Activated T-helper 2 cell treated with anti-CD3 and anti-CD28 coated beads, Interferon-gamma antibody, Interleukin-2, Interleukin-4, amounts not matched to agents 10 μg/mL and 5 μg/mL and 100 μg/mL, durations not matched to agents 14 hours and 24 hours and 36 hours (primary cell): ENCODE measurements around the gene MAN2A2. TPM values are rescaled to one million over a fixed set of nuclear protein-coding genes. Genes with fewer than 3 reads are reported as not detected.
"Not testable (repeated sequence)": the region's sequence is repeated elsewhere in the genome, so short reads cannot be mapped to it uniquely, and the experiment has no call there.

Experiments
- DNase-seq: peaks from one replicate; pipeline ENCODE4 v3.0.0; 2021; ENCODE audit warnings: low spot score
- H3K27ac Mint-ChIP-seq: one replicate; pipeline ENCODE4 v1.8.0; 2021; ENCODE audit warnings: mixed read lengths
- H3K27me3 Mint-ChIP-seq: one replicate; pipeline ENCODE4 v1.8.0; 2021; ENCODE audit warnings: low read depth, mixed read lengths
- H3K36me3 Mint-ChIP-seq: one replicate; pipeline ENCODE4 v1.8.0; 2021; ENCODE audit warnings: low read depth, mixed read lengths
- H3K4me1 Mint-ChIP-seq: one replicate; pipeline ENCODE4 v1.8.0; 2021; ENCODE audit warnings: low read depth, mixed read lengths
- H3K4me3 Mint-ChIP-seq: one replicate; pipeline ENCODE4 v1.8.0; 2021; ENCODE audit warnings: low read depth, mild to moderate bottlenecking, moderate library complexity, mixed read lengths
- H3K9me3 Mint-ChIP-seq: one replicate; pipeline ENCODE4 v1.8.0; 2021; ENCODE audit warnings: mixed read lengths
- intact Hi-C: fragments of 100-400 bp; cut with micrococcal nuclease; formaldehyde crosslinking; loops from one replicate; pipeline ENCODE4 v1.15.1; 2023
- total RNA-seq: library from RNA; stranded (reverse); gene quantifications from 2 replicates; pipeline ENCODE4 v1.2.3, GENCODE V29; 2022

MAN2A2 gene
- total RNA-seq, 1 donor from 2014 or later, result 201 TPM

DNA sequence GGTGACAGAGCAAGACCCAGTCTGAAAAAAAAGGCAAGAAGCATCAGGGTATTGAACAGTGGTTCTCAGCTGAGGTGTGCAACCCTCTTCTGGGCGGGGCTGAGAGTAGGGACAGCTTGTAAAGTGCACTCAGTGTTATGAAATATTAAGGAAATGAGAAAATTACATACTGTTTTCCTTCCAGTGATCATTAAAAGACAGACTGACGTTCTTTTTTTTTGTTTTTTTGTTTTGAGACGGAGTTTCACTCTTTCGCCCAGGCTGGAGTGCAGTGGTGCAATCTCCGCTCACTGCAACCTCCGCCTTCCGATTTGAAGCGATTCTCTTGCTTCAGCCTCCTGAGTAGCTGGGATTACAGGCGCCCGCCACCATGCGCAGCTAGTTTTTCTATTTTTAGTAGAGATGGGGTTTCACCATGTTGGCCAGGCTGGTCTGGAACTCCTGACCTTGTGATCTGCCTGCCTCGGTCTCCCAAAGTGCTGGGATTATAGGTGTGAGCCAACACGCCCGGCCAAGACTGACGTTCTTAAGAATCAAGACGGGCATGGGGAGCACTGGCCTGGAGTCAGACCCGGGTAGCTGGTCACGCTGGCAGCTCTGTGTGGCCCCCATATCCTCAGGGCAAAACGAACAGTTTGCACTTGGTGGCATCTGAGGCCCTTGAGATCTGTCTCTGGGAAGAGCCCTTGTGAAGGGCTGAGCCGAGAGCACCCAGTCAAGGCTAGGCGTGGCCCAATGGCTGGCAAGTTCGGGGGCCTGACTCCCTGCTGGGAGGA lies 11.4 kb downstream of the MAN2A2 start:
- intact Hi-C loops, result no loop called here
- Mint-ChIP-seq H3K27ac (no peak overlapping the region), H3K4me1 (no peaks in the 10 kb centered on the region), H3K36me3 (peaks cover 86% of the 10 kb centered on the region), H3K4me3 (no peak overlapping the region), H3K9me3 (no peaks in the 10 kb centered on the region), H3K27me3 (no peaks in the 10 kb centered on the region)
- no peak for DNase-seq

DNA sequence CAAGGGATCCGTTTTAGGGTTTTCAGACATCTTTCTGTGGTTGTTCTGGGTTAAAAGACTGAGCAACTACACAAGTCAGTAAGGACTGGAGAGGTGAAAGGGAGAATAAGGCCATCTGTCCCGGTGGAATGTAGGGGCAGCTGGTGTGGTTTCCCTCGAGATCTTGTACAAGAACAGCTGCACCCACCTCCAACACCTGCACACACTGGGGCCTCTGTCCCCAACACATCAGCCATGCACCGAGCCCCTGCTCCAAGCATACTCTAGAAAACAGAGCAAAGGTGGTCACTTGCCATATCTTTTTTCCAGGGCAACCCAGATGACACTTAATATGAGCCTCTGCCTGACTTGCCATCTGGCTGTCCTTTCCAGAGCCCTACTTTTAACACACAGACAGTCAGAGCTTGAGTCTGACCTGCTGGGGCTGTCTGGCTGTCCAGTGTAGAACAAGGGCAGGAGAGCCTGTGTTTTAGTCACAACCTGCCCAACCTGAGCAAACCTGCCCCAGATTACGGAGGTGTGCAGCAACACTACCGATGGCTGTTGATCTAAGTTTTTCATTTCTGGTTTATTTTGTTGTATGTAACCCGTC lies 12.2 kb downstream of the MAN2A2 start:
- Mint-ChIP-seq H3K9me3 (no peaks in the 10 kb centered on the region), H3K36me3 (peaks cover 90% of the 10 kb centered on the region), H3K4me1 (no peaks in the 10 kb centered on the region), H3K27me3 (no peaks in the 10 kb centered on the region), H3K27ac (no peak overlapping the region), H3K4me3 (no peak overlapping the region)
- intact Hi-C loops, result no loop called here
- no peak for DNase-seq

DNA sequence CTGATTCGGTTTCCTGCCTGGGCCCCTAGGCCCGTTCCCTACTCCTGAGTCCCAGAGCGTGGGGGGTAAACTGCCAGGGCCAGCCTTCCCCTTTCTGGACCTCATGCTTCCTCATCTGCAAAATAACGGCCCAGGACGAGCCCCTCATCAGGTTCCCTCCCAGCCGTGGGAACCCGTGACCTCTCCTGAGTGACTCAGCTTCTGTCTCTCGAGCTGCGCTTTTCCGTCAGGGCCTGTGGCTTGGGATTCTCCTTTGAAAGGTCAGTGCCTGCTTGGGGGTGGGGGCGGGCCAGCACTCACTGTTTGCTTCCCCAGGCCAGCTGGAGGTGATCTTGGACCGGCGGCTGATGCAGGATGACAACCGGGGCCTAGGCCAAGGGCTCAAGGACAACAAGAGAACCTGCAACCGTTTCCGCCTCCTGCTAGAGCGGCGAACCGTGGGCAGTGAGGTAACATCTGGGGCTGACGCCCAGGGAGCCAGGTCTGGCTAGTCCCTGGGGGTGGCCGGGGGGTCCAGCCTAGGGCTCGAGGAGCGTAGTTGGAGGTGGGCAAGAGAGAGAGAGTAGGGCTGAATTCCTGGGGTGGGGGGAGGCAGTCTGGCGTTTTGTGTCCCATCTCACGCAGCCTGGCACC lies 12.8 kb downstream of the MAN2A2 start:
- intact Hi-C loops, result no loop called here
- H3K4me3 Mint-ChIP-seq, result no peak overlapping the region
- H3K4me1 Mint-ChIP-seq, result peaks cover 1% of the 10 kb centered on the region
- H3K27me3 Mint-ChIP-seq, result no peaks in the 10 kb centered on the region
- H3K36me3 Mint-ChIP-seq, result peaks cover 92% of the 10 kb centered on the region
- H3K9me3 Mint-ChIP-seq, result no peaks in the 10 kb centered on the region
- no peak overlapping the region for H3K27ac Mint-ChIP-seq
- DNase-seq, result no peak

DNA sequence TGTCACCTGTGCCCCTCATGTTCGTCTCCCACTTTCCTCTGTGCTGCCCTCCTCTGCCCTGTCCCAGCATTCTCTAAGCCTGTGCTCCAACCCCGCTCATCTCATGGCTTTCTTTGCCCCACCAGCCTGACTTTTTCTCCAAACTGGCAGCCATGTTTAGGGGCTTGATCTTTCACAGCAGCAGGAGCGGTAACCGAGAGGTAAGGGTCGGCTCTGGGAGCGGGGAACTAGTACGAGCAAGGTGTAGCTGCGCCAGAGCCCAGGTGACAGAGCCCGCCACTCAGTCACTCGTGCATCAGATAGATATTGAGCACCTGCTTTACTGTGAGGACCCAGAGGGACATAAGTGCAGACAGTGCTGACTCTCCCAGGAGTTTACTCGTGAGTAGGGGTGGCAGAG lies 13.4 kb downstream of the MAN2A2 start:
- peaks cover 1% of the 10 kb centered on the region for H3K4me1 Mint-ChIP-seq
- H3K27ac Mint-ChIP-seq, result no peak overlapping the region
- peaks cover 91% of the 10 kb centered on the region for H3K36me3 Mint-ChIP-seq
- H3K9me3 Mint-ChIP-seq, result no peaks in the 10 kb centered on the region
- DNase-seq, result no peak
- intact Hi-C loops, result no loop called here
- no peak overlapping the region for H3K4me3 Mint-ChIP-seq
- no peaks in the 10 kb centered on the region for H3K27me3 Mint-ChIP-seq

DNA sequence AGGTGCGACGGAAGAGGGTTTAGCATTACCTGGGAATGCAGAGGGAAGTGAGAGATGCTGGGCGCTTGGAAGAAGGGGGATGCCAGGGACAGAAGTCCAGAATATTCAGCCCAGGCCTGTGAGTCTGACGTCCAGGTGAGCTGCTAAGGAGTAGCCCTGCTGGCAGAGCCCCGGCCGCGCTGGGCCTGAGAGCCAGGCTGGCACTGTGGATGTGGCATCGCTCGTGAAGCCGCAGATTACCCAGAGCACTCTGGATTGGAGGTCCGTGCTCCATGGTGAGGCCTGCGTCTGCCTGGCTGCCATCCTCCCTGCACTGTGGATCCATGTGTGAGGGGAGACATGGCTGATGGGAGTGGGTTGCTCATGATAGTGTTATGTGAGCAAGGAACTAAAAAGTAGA lies 14.5 kb downstream of the MAN2A2 start:
- Mint-ChIP-seq H3K4me1 (peaks cover 6% of the 10 kb centered on the region), H3K4me3 (no peak overlapping the region), H3K36me3 (peaks cover 88% of the 10 kb centered on the region), H3K9me3 (no peaks in the 10 kb centered on the region), H3K27ac (no peak overlapping the region), H3K27me3 (no peaks in the 10 kb centered on the region)
- DNase-seq, result no peak
- intact Hi-C loops, result no loop called here

DNA sequence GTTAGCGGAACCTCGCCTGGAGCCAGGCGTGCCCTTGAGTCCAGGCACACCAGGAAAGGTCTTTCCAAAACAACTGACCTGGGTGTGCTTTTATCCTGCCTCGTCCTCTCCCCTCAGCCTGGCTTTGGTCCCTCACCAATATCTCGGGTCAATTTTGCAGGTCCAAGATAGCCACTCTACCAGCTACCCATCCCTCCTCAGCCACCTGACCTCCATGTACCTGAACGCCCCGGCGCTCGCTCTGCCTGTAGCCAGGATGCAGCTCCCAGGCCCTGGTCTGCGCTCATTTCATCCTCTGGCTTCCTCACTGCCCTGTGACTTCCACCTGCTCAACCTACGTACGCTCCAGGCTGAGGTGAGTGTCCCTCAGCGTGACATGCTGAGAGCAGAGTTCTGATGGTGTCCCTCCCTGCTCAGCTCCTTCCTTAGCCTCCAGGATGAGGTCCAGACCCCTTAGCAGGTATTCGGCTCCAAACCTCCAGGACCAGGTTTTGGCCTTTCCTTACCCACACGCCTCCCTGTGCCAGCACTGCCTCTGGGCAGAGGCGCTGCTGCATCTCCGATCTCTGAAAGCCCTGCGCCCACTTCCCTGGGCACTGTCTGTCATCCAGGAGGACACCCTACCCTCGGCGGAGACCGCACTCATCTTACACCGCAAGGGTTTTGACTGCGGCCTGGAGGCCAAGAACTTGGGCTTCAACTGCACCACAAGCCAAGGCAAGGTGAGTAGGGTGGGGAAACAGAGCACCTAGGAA lies 15.1 kb downstream of the MAN2A2 start:
- no peak for DNase-seq
- H3K27ac Mint-ChIP-seq, result no peak overlapping the region
- peaks cover 9% of the 10 kb centered on the region for H3K4me1 Mint-ChIP-seq
- intact Hi-C loops, result no loop called here
- no peaks in the 10 kb centered on the region for H3K9me3 Mint-ChIP-seq
- no peaks in the 10 kb centered on the region for H3K27me3 Mint-ChIP-seq
- no peak overlapping the region for H3K4me3 Mint-ChIP-seq
- H3K36me3 Mint-ChIP-seq, result peaks cover 86% of the 10 kb centered on the region

DNA sequence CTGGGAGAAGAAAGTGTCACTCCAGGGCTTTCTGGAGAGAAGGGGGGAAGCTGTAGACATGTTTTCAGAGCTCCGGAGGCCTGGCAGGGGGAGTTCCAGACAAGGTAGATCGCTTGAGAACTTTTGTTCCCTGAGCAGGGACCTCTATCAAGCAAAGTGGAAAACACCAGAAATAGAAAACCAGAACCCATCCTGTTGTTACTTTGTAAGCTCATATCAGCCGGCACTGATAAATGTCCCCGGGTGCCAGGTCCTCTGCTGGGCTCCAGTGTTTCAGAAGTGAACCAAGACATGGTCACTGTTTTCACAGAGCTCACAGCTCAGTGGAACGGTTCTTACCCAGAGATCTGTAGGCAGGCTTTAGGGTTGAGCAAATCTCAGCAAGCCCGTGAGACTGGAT lies 15.7 kb downstream of the MAN2A2 start:
- Mint-ChIP-seq H3K27ac (no peak overlapping the region), H3K9me3 (no peaks in the 10 kb centered on the region), H3K36me3 (peaks cover 83% of the 10 kb centered on the region), H3K4me1 (peaks cover 11% of the 10 kb centered on the region), H3K27me3 (no peaks in the 10 kb centered on the region), H3K4me3 (no peak overlapping the region)
- no peak for DNase-seq
- intact Hi-C loops, result no loop called here

DNA sequence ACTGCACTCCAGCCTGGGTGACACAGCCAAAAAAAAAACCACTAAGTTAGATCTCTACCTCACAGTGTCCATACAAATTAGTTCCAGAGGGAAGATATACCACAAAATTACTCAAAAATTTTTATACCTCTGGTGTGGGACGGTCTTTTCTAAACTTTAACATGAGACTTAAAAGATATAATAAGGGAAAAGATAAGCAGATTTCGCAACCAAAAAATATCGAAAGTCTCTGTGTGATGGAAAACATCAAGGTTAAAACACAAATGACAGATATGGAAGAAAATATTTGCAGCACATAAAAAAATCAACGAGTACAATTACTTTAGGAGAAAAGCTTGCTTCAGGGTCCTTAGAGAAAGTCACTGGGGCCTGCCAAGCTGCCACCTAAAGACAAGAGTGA lies 18.8 kb downstream of the MAN2A2 start:
- intact Hi-C loops, result no loop called here
- H3K4me1 Mint-ChIP-seq, result peaks cover 21% of the 10 kb centered on the region
- no peak overlapping the region for H3K4me3 Mint-ChIP-seq
- H3K36me3 Mint-ChIP-seq, result peaks cover 66% of the 10 kb centered on the region
- H3K27ac Mint-ChIP-seq, result peak overlapping the region; percentile 17
- H3K27me3 Mint-ChIP-seq, result no peaks in the 10 kb centered on the region
- no peak for DNase-seq
- no peaks in the 10 kb centered on the region for H3K9me3 Mint-ChIP-seq

DNA sequence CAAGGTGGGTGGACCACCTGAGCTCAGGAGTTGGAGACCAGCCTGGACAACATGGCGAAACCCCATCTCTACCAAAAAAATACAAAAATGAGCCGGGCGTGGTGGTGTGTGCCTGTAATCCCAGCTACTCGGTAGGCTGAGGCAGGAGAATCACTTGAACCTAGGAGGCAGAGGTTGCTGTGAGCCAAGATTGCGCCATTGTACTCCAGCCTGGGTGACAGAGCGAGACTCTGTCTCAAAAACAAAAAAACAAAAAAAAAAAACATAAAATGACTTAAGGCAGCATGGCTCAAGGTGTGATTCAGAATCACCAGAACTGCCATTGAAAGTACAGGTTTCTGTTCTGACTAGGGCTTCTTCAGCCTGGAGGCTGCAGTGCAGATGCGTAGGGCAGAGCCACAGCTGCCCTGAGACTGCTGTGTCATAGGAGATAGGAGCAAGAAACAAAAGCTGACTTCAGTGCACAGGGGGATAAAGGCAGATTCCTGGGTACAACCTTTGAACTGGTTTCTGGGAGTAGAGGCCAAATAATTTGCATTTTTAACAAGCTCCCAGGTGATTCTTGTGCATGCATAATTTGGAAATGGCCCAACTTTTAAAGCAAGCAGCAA lies 19.7 kb downstream of the MAN2A2 start:
- H3K4me3 Mint-ChIP-seq, intact Hi-C loops, H3K27me3 Mint-ChIP-seq, DNase-seq, H3K9me3 Mint-ChIP-seq: not testable (repeated sequence)
- Mint-ChIP-seq H3K36me3 (peaks cover 56% of the 10 kb centered on the region), H3K4me1 (peaks cover 21% of the 10 kb centered on the region), H3K27ac (peak overlapping the region; percentile 49)

DNA sequence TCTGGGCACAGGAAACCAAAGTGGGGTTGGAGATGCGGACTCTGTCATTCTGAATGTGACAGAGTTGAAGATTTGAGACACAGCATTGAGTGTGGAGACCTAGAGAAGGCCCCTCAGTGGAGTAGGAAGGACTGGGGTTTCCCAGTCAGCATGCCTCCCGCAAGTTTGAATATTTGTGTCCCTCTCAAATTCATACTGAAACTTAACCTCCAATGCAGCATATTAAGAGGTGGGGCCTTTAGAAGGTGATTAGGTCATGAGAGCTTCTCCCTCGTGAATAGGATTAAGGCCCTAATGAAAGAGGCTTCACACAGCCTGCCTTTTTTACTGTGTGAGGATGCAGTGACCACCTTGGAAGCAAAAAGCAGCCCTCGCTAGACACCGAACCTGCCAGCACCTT lies 21.3 kb downstream of the MAN2A2 start:
- Mint-ChIP-seq H3K27ac (peak overlapping the region; percentile 43), H3K4me1 (peaks cover 25% of the 10 kb centered on the region), H3K27me3 (no peaks in the 10 kb centered on the region), H3K9me3 (no peaks in the 10 kb centered on the region), H3K36me3 (peaks cover 47% of the 10 kb centered on the region), H3K4me3 (no peak overlapping the region)
- DNase-seq, result no peak
- intact Hi-C loops, result no loop called here

DNA sequence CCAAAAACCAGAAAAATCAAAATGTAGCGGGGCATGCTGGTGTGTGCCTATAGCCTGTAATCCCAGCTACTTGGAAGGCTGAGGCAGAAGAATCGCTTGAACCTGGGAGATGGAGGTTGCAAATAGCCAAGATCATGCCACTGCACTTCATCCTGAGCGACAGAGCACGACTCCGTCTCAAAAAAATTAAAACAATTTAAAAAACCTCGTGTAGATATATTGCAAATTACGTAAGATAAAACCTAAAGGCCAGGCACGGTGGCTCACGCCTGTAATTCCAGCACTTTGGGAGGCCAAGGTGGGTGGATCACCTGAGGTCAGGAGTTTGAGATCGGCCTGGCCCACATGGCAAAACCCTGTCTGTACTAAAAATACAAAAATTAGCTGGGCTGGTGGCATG lies 23.7 kb downstream of the MAN2A2 start:
- Mint-ChIP-seq H3K4me1 (peaks cover 39% of the 10 kb centered on the region), H3K36me3 (peaks cover 26% of the 10 kb centered on the region)
- H3K9me3 Mint-ChIP-seq, H3K4me3 Mint-ChIP-seq, intact Hi-C loops, H3K27me3 Mint-ChIP-seq, H3K27ac Mint-ChIP-seq, DNase-seq: not testable (repeated sequence)

DNA sequence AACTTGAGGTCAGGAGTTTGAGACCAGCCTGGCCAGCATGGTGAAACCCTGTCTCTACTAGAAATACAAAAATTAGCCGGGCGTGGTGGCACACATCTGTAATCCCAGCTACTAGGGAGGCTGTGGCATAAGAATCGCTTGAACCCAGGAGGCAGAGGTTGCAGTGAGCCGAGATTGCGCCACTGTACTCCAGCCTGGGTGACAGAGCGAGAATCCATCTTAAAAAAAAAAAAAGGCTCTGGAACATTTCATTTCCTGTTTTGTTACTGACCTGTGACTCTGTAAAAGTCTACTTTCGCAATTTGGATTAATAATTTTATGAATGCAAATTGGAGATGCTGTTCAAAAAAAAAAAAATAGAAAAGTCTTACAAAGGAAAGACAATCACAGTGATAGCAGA lies 25.0 kb downstream of the MAN2A2 start:
- H3K9me3 Mint-ChIP-seq, H3K27me3 Mint-ChIP-seq, intact Hi-C loops, DNase-seq: not testable (repeated sequence)
- Mint-ChIP-seq H3K36me3 (peaks cover 16% of the 10 kb centered on the region), H3K27ac (peak overlapping the region; percentile 33), H3K4me3 (peak overlapping the region; percentile 59), H3K4me1 (peaks cover 39% of the 10 kb centered on the region)
